Nephron (organoid): Measurements from ENCODE around the gene PIK3C2G.

Source experiments
- H3K27ac Mint-ChIP-seq, 3 experiments: 2 replicates each; pipeline ENCODE4 v1.8.0; 2020; ENCODE audit warnings: mixed read lengths in 3 of 3, mild to moderate bottlenecking in 2 of 3, moderate library complexity in 1 of 3
- H3K27me3 Mint-ChIP-seq: 2 replicates; pipeline ENCODE4 v1.8.0; 2021; ENCODE audit warnings: low read depth, mild to moderate bottlenecking, moderate library complexity, mixed read lengths
- H3K36me3 Mint-ChIP-seq: 2 replicates; pipeline ENCODE4 v1.8.0; 2020; ENCODE audit warnings: low read depth, mixed read lengths
- H3K4me1 Mint-ChIP-seq: 2 replicates; pipeline ENCODE4 v1.8.0; 2020; ENCODE audit warnings: mixed read lengths
- H3K4me3 Mint-ChIP-seq, 3 experiments: 2 replicates each; pipeline ENCODE4 v1.8.0; 2020; ENCODE audit warnings: mild to moderate bottlenecking in 3 of 3, mixed read lengths in 3 of 3, moderate library complexity in 2 of 3
- H3K9me3 Mint-ChIP-seq: 2 replicates; pipeline ENCODE4 v1.8.0; 2020; ENCODE audit warnings: mixed read lengths
- CTCF ChIP-seq, 3 experiments: fragments of 200-600 bp; sonication (generic); IDR thresholded peaks; one replicate each; pipeline ENCODE4 v1.5.0; 2021; ENCODE audit warnings: antibody characterized with exemption in 3 of 3; ENCODE audit not compliant: unreplicated experiment in 3 of 3

PIK3C2G gene

GRCh38 chr12:18257251-18257650, 4.1 kb upstream of the PIK3C2G start:
- Mint-ChIP-seq H3K9me3 (no peaks in the 10 kb centered on the region), H3K36me3 (no peaks in the 10 kb centered on the region), H3K27me3 (no peaks in the 10 kb centered on the region), H3K4me1 (peaks cover 34% of the 10 kb centered on the region), H3K27ac (peak overlapping the region; percentile 26 to 74 (median 63)), H3K4me3 (no peak overlapping the region)
- no peak for TF ChIP-seq CTCF (IDR thresholded peaks at IDR 0.05; ENCODE audit: unreplicated experiment in 3 of 3)

DNA sequence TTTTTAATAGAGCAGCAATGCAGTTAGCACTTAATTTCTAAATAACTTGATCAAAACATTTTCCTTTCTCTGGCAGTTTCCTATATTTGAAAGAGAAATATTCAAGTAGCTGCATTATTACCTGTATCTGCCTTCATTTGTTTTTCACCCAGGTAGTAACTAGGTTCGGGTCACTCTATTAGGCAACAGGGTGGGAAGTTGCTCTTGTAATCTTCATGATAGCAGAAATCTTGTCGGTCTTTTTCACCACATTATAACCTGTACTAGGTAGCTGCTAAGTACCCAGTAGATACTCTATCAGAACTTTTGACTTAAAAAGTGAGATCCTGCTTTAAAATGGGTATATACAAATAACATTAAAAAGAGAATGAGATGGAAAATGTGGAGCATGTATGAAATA, 2.4 kb upstream of the PIK3C2G start:
- H3K27me3 Mint-ChIP-seq, result no peaks in the 10 kb centered on the region
- peaks cover 21% of the 10 kb centered on the region for H3K4me1 Mint-ChIP-seq
- no peak overlapping the region for H3K4me3 Mint-ChIP-seq
- TF ChIP-seq CTCF (IDR thresholded peaks at IDR 0.05; ENCODE audit: unreplicated experiment in 3 of 3), result no peak
- no peaks in the 10 kb centered on the region for H3K36me3 Mint-ChIP-seq
- H3K9me3 Mint-ChIP-seq, result no peaks in the 10 kb centered on the region
- peak overlapping the region in 1 of 3 experiments; percentile 25 for H3K27ac Mint-ChIP-seq

DNA sequence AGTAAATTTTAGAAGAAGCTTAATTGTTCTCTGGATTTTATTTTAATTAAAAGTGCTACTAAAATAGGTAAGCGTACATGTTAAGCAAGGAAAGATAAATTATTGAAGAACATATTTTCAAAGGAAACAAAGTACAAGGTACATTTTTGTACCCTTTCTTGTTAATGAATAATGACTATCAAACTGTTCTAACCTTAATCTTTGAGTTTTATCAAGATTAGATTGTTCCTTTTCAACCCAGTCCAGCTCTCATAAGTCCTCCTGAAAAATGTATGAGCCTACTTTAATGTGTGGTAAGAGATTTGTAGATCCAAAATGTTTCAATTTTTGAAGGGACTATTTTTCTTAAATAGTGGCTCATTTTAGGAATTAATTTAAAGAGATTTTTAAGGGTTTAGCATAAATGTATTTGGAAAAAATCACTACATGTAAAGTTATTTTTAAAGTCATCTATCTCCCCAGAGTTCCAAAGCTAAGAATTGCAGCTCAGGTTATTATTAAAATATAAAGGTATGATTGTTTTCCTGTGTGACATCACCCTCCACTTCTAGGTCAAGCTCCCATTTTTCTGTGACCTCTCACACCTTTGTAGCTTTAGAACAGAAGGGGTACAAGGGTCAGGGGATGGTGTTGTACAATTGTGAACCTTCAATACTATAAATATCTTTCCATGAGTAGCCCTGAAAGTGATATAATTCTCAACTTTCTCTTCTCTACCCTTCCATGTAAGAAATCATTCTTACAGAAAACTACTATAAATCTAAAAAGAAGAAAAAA, 1.2 kb upstream of the PIK3C2G start:
- Mint-ChIP-seq H3K4me1 (peaks cover 21% of the 10 kb centered on the region), H3K27me3 (no peaks in the 10 kb centered on the region), H3K36me3 (no peaks in the 10 kb centered on the region), H3K27ac (peak overlapping the region in 1 of 3 experiments; percentile 25), H3K4me3 (no peak overlapping the region), H3K9me3 (no peaks in the 10 kb centered on the region)
- no peak for TF ChIP-seq CTCF (IDR thresholded peaks at IDR 0.05; ENCODE audit: unreplicated experiment in 3 of 3)

DNA sequence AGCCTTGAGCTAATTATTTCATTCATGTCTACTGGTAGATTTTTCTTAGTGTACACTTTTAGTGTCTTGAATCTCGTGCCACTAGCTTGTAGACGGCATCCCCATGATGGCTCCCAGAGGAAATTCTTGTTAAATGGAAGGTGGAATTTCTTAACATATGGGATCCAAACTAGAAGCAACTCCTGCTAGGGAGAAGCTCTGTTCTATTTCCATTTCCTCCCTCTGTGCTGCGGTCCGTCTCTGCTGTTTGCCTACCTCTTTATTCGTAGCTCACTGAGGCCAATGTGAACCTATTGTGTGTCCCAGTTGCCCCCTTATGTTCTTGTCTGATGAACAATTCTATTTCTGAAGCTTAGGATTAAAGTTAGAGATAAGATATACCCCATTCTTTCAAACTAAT, 588 bp downstream of the PIK3C2G start:
- no peaks in the 10 kb centered on the region for H3K36me3 Mint-ChIP-seq
- H3K4me1 Mint-ChIP-seq, result peaks cover 16% of the 10 kb centered on the region
- H3K27me3 Mint-ChIP-seq, result no peaks in the 10 kb centered on the region
- no peak for TF ChIP-seq CTCF (IDR thresholded peaks at IDR 0.05; ENCODE audit: unreplicated experiment in 3 of 3)
- no peaks in the 10 kb centered on the region for H3K9me3 Mint-ChIP-seq
- H3K4me3 Mint-ChIP-seq, result peak overlapping the region in 2 of 3 experiments; percentile 12 to 64
- H3K27ac Mint-ChIP-seq, result peak overlapping the region; percentile 47 to 86 (median 61)

- no peak for TF ChIP-seq CTCF (IDR thresholded peaks at IDR 0.05; ENCODE audit: unreplicated experiment in 3 of 3)
- H3K36me3 Mint-ChIP-seq, result no peaks in the 10 kb centered on the region
- no peaks in the 10 kb centered on the region for H3K9me3 Mint-ChIP-seq
Observed at GRCh38 chr12:18262514-18262913, 1.2 kb downstream of the PIK3C2G start.

GRCh38 chr12:18264581-18265075, 3.3 kb downstream of the PIK3C2G start:
- no peaks in the 10 kb centered on the region for H3K9me3 Mint-ChIP-seq
- no peaks in the 10 kb centered on the region for H3K36me3 Mint-ChIP-seq
- no peak for TF ChIP-seq CTCF (IDR thresholded peaks at IDR 0.05; ENCODE audit: unreplicated experiment in 3 of 3)
- H3K4me3 Mint-ChIP-seq, result no peak overlapping the region
- H3K27ac Mint-ChIP-seq, result no peak overlapping the region
- H3K4me1 Mint-ChIP-seq, result peaks cover 16% of the 10 kb centered on the region
- H3K27me3 Mint-ChIP-seq, result no peaks in the 10 kb centered on the region

More at GRCh38 chr12:18262514-18262913, 1.2 kb downstream of the PIK3C2G start:
- peaks cover 16% of the 10 kb centered on the region for H3K4me1 Mint-ChIP-seq
- no peaks in the 10 kb centered on the region for H3K27me3 Mint-ChIP-seq
- H3K4me3 Mint-ChIP-seq, result no peak overlapping the region
- H3K27ac Mint-ChIP-seq, result peak overlapping the region in 2 of 3 experiments; percentile 61 to 86
